ENCODE data around the gene ELMO1. TPM values are rescaled to one million over a fixed set of nuclear protein-coding genes. Genes with fewer than 3 reads are reported as not detected.

The ELMO1 gene
- total RNA-seq, 1 donor: 508 TPM

DNA sequence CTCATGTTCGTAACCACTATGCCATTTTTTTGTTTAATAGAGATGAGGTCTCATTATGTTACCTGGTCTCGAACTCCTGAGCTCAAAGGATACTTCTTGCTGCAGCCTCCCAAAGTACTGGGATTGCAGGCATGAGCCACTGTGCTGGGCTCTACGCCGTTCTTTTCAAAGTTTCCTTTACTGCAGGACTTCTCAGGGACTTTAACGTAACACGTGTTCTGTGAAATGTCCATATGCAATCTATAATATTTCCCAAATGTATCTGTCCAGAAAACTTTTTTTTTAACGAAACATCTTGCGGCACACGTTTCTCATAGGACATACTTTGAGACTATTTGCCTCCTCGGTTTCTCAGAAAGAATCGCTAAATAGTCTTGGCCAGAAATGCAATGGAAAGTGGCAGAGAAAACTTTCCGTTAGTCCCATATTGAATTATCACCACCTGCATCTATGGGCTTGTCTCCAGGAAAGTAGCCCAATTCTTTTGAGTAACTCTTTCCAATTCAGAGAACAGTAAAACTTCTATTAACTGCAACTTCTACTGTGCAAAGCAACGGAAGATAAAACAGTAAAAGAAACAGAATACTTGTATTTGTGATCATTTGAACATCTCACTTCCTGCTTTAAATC lies 96.3 kb downstream of the ELMO1 start:
- no peak for DNase-seq (ENCODE audit: low read depth in 2 of 3, low spot score in 2 of 3)

DNA sequence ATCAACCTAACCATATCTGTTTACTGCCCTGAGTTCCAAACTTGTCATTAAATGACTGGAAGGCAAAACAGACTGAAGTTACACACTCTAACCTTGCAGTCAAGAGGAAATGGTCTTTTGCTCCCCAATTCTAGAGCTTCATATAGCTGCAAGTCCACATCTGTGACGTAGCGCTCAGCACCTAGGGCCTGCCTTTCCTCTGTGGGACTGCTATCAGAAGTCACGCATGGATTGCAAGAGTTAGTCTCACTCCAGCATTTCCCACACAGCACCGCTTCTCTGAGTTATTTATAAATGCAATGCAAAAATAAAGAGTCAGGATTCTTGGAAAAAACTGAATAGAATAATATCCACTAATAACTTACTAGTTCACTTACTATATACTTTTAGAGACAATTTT lies 96.9 kb downstream of the ELMO1 start:
- DNase-seq (ENCODE audit: low read depth in 2 of 3, low spot score in 2 of 3): no peak

GRCh38 chr7:37349979-37350590 lies 98.6 kb downstream of the ELMO1 start:
- peak in 2 of 3 donors; percentile 33 to 49 for DNase-seq (ENCODE audit: low read depth in 2 of 3, low spot score in 2 of 3)

- DNase-seq (ENCODE audit: low read depth in 2 of 3, low spot score in 2 of 3): no peak
These were observed 99.7 kb downstream of the ELMO1 start for GRCh38 chr7:37348982-37349381.

GRCh38 chr7:37346761-37347160 lies 101.9 kb downstream of the ELMO1 start:
- no peak for DNase-seq (ENCODE audit: low read depth in 2 of 3, low spot score in 2 of 3)

- peak in 2 of 3 donors; percentile 44 to 60 for DNase-seq (ENCODE audit: low read depth in 2 of 3, low spot score in 2 of 3)
These were observed 103.6 kb downstream of the ELMO1 start for GRCh38 chr7:37344886-37345579.

- peak; percentile 47 to 92 (median 89) for DNase-seq (ENCODE audit: low read depth in 2 of 3, low spot score in 2 of 3)
These were observed 105.8 kb downstream of the ELMO1 start for GRCh38 chr7:37342688-37343471.

- no peak for DNase-seq (ENCODE audit: low read depth in 2 of 3, low spot score in 2 of 3)
These were observed 106.4 kb downstream of the ELMO1 start for GRCh38 chr7:37342176-37342687.

- no peak for DNase-seq (ENCODE audit: low read depth in 2 of 3, low spot score in 2 of 3)
These were observed 107.5 kb downstream of the ELMO1 start for GRCh38 chr7:37341033-37341630.

- no peak for DNase-seq (ENCODE audit: low read depth in 2 of 3, low spot score in 2 of 3)
These were observed 109.7 kb downstream of the ELMO1 start for GRCh38 chr7:37338966-37339365.

GRCh38 chr7:37337522-37337921 lies 111.1 kb downstream of the ELMO1 start:
- DNase-seq (ENCODE audit: low read depth in 2 of 3, low spot score in 2 of 3): no peak

GRCh38 chr7:37336259-37336658 lies 112.4 kb downstream of the ELMO1 start:
- no peak for DNase-seq (ENCODE audit: low read depth in 2 of 3, low spot score in 2 of 3)

GRCh38 chr7:37333075-37333474 lies 115.6 kb downstream of the ELMO1 start:
- DNase-seq (ENCODE audit: low read depth in 2 of 3, low spot score in 2 of 3): no peak

- DNase-seq (ENCODE audit: low read depth in 2 of 3, low spot score in 2 of 3): no peak
These were observed 116.2 kb downstream of the ELMO1 start for GRCh38 chr7:37332243-37333016.

DNA sequence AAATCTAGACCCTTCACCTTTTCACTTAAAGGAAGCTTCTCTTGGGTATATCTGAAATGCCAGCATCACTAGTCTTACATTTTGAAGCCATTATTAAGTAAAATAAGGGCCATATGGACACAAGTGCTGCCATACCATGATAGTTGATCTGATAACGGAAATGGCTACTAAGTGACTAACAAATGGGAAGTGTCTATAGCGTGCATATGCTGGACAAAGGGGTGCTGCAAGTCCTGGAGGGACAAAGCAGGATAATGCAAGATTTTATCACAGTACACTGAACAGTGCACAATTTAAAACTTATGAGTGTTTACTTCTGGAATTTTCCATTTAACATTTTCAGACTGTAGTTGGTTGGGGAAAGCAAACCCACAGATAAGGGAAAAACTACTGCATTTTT lies 117.9 kb downstream of the ELMO1 start:
- DNase-seq (ENCODE audit: low read depth in 2 of 3, low spot score in 2 of 3): no peak

DNA sequence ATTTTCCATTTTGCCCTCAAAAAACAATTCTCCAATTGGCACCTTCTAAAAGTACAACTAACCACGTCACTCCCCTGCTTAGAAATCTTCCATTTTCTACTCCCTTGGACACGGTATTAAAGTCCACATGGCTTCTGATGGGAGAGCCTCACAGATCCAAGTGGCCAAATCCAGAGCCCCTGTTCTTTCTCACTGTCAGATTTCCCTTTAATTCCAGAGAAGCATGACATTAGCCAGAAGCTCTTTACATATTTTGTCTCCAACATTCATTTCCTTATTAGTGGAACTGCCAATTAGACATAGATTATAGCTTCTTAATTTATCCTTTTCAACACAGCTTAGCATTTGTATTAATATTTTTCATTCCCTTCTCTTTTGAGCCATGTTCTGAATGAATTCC lies 118.7 kb downstream of the ELMO1 start:
- DNase-seq (ENCODE audit: low read depth in 2 of 3, low spot score in 2 of 3): no peak

- DNase-seq (ENCODE audit: low read depth in 2 of 3, low spot score in 2 of 3): no peak
These were observed 121.4 kb downstream of the ELMO1 start for GRCh38 chr7:37327288-37327687.

GRCh38 chr7:37323966-37324365 lies 124.7 kb downstream of the ELMO1 start:
- no peak for DNase-seq (ENCODE audit: low read depth in 2 of 3, low spot score in 2 of 3)

DNA sequence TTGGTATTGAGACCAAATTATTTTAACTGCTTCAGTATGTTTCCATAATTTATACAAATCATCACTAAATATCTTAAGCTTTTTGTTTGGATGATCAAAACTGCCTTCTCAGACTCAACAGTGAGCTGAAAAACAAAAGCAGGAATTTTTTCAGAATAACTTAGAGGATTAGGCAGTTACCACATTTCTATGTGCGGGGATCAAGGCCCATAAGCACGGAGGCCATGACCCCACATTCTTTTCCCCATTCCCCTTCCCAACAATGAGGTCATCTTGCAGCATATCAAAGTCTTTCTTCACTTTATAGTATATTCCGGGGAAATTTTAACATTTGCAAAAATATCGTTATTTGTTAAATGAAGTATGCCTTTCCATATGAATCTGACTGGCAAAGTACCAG lies 125.8 kb downstream of the ELMO1 start:
- DNase-seq (ENCODE audit: low read depth in 2 of 3, low spot score in 2 of 3): no peak
